Frontal cortex (tissue), 4 donors: Measurements from ENCODE around the gene PUS7L. TPM values are rescaled to one million over a fixed set of nuclear protein-coding genes. Genes with fewer than 3 reads are reported as not detected.
"Not testable (repeated sequence)": the region's sequence is repeated elsewhere in the genome, so short reads cannot be mapped to it uniquely, and the experiment has no call there.

Source experiments
- DNase-seq, 2 donors: peaks; one replicate each; pipeline ENCODE4 v3.0.0; 2012; ENCODE audit warnings: low spot score in 2 of 2
- FAIRE-seq: peaks from 2 replicates; lab custom pipeline; 2012; peaks lifted over from hg19 to GRCh38; lab: Jason Lieb, UNC
- total RNA-seq: library from RNA; depleted of rRNA; stranded (reverse); fragments of >200 nt; gene quantifications from one replicate; pipeline ENCODE4 v1.2.3, GENCODE V29; 2014
- donor health status: control.
- donor health status: control.
- donor health status: control.

Gene PUS7L
- total RNA-seq, 1 donor from 2014 or later = 26.5 TPM

- FAIRE-seq, DNase-seq: not testable (repeated sequence)
These were observed 7.2 kb downstream of the PUS7L start for GRCh38 chr12:43751360-43751759.

- FAIRE-seq (no peak), DNase-seq (no peak)
These were observed 7.8 kb downstream of the PUS7L start for GRCh38 chr12:43750814-43751213.

GRCh38 chr12:43749016-43749415 lies 9.6 kb downstream of the PUS7L start:
- FAIRE-seq = no peak
- DNase-seq = no peak

- FAIRE-seq (no peak), DNase-seq (no peak)
These were observed 13.8 kb downstream of the PUS7L start for GRCh38 chr12:43744826-43745225.

GRCh38 chr12:43742106-43742505 lies 16.5 kb downstream of the PUS7L start:
- no peak for DNase-seq
- no peak for FAIRE-seq

GRCh38 chr12:43740511-43741100 lies 18.0 kb downstream of the PUS7L start:
- DNase-seq (no peak), FAIRE-seq (no peak)

- DNase-seq (no peak), FAIRE-seq (no peak)
These were observed 20.9 kb downstream of the PUS7L start for GRCh38 chr12:43737646-43738045.

- FAIRE-seq (no peak), DNase-seq (no peak)
These were observed 21.6 kb downstream of the PUS7L start for GRCh38 chr12:43736927-43737440.

GRCh38 chr12:43733687-43734086 lies 24.9 kb downstream of the PUS7L start:
- no peak for DNase-seq
- no peak for FAIRE-seq

GRCh38 chr12:43730283-43730682 lies 28.3 kb downstream of the PUS7L start:
- DNase-seq (no peak), FAIRE-seq (no peak)

- no peak for DNase-seq
- no peak for FAIRE-seq
These were observed 29.9 kb downstream of the PUS7L start for GRCh38 chr12:43728698-43729097.

GRCh38 chr12:43728117-43728516 lies 30.5 kb downstream of the PUS7L start:
- peak; percentile 98 for FAIRE-seq
- no peak for DNase-seq

- FAIRE-seq = no peak
These were observed 35.5 kb downstream of the PUS7L start for GRCh38 chr12:43723134-43723533.

GRCh38 chr12:43722621-43723020 lies 36.0 kb downstream of the PUS7L start:
- DNase-seq (no peak), FAIRE-seq (no peak)

More at GRCh38 chr12:43723134-43723533, 35.5 kb downstream of the PUS7L start:
- no peak for DNase-seq

GRCh38 chr12:43711348-43711747 lies 47.2 kb downstream of the PUS7L start:
- FAIRE-seq = no peak
- DNase-seq = no peak

GRCh38 chr12:43703772-43704171 lies 54.8 kb downstream of the PUS7L start:
- not testable (repeated sequence) for FAIRE-seq, DNase-seq

GRCh38 chr12:43701194-43701593 lies 57.4 kb downstream of the PUS7L start:
- not testable (repeated sequence) for FAIRE-seq, DNase-seq

- FAIRE-seq = no peak
These were observed 62.4 kb downstream of the PUS7L start for GRCh38 chr12:43696154-43696553.

GRCh38 chr12:43694879-43695278 lies 63.7 kb downstream of the PUS7L start:
- FAIRE-seq (no peak), DNase-seq (no peak)

More at GRCh38 chr12:43696154-43696553, 62.4 kb downstream of the PUS7L start:
- no peak for DNase-seq

GRCh38 chr12:43692064-43692463 lies 66.5 kb downstream of the PUS7L start:
- FAIRE-seq = no peak
- DNase-seq = no peak

- not testable (repeated sequence) for DNase-seq, FAIRE-seq
These were observed 73.1 kb downstream of the PUS7L start for GRCh38 chr12:43685491-43685890.
